H54 (cell line): Measurements from ENCODE around the gene CKAP2.
"Not testable (repeated sequence)": the region's sequence is repeated elsewhere in the genome, so short reads cannot be mapped to it uniquely, and the experiment has no call there.

Experiments
- DNase-seq: peaks from one replicate; pipeline ENCODE4 v3.0.0; 2011; ENCODE audit warnings: low spot score, mixed read lengths; ENCODE audit not compliant: insufficient read length
- FAIRE-seq: peaks from 3 replicates; lab custom pipeline; 2011; peaks lifted over from hg19 to GRCh38; lab: Jason Lieb, UNC
- POLR2A ChIP-seq: IDR thresholded peaks from 2 replicates; pipeline ENCODE4 v1.6.1; 2011; ENCODE audit warnings: low read depth, mild to moderate bottlenecking, low read length

Gene CKAP2

GRCh38 chr13:52446265-52446664, 9.0 kb upstream of the CKAP2 start:
- FAIRE-seq (no peak), DNase-seq (no peak)
- TF ChIP-seq POLR2A, result no peak

GRCh38 chr13:52447354-52447753, 7.9 kb upstream of the CKAP2 start:
- DNase-seq (no peak), FAIRE-seq (no peak)
- no peak for TF ChIP-seq POLR2A

- TF ChIP-seq POLR2A, result no peak
- FAIRE-seq (no peak), DNase-seq (no peak)
Measured at GRCh38 chr13:52447815-52448552, 7.3 kb upstream of the CKAP2 start.

GRCh38 chr13:52449331-52450011, 5.8 kb upstream of the CKAP2 start:
- FAIRE-seq (no peak), DNase-seq (no peak)
- TF ChIP-seq POLR2A, result no peak

- FAIRE-seq (no peak), DNase-seq (peak; percentile 65)
- TF ChIP-seq POLR2A, result peak; percentile 75
Measured at GRCh38 chr13:52450012-52450792, 5.1 kb upstream of the CKAP2 start, which contains the start of gene VPS36. VPS36 (minus strand) TSS chr13:52450634; CDS start chr13:52450594, 40 bp downstream.

GRCh38 chr13:52450793-52451116, 4.5 kb upstream of the CKAP2 start:
- TF ChIP-seq POLR2A, result no peak
- DNase-seq (no peak), FAIRE-seq (no peak)

GRCh38 chr13:52451135-52451804, 4.0 kb upstream of the CKAP2 start:
- FAIRE-seq (no peak), DNase-seq (no peak)
- no peak for TF ChIP-seq POLR2A

- TF ChIP-seq POLR2A, result no peak
- DNase-seq (no peak), FAIRE-seq (no peak)
Measured at GRCh38 chr13:52452470-52452869, 2.8 kb upstream of the CKAP2 start.

- FAIRE-seq (no peak), DNase-seq (no peak)
- no peak for TF ChIP-seq POLR2A
Measured at GRCh38 chr13:52454459-52454819, 839 bp upstream of the CKAP2 start.

GRCh38 chr13:52455677-52456041, 381 bp downstream of the CKAP2 start:
- peak; percentile 24; the same call in 1 of the 2 replicates for TF ChIP-seq POLR2A
- no peak for DNase-seq
- no peak for FAIRE-seq

- FAIRE-seq, result peak; percentile 67
- DNase-seq, result no peak
- no peak for TF ChIP-seq POLR2A
Measured at GRCh38 chr13:52459668-52460067, 4.4 kb downstream of the CKAP2 start.

GRCh38 chr13:52461265-52461664, 6.0 kb downstream of the CKAP2 start:
- DNase-seq, result no peak
- no peak for TF ChIP-seq POLR2A
- peak; percentile 20 for FAIRE-seq

- no peak for TF ChIP-seq POLR2A
- DNase-seq (no peak), FAIRE-seq (no peak)
Measured at GRCh38 chr13:52463526-52463925, 8.2 kb downstream of the CKAP2 start.

- DNase-seq, FAIRE-seq: not testable (repeated sequence)
Measured at GRCh38 chr13:52468487-52468886, 13.2 kb downstream of the CKAP2 start.

GRCh38 chr13:52480677-52481428, 25.6 kb downstream of the CKAP2 start:
- not testable (repeated sequence) for DNase-seq
- FAIRE-seq, result peak; percentile 85

GRCh38 chr13:52487078-52487477, 31.8 kb downstream of the CKAP2 start:
- not testable (repeated sequence) for FAIRE-seq

GRCh38 chr13:52488763-52489162, 33.5 kb downstream of the CKAP2 start:
- FAIRE-seq, DNase-seq: not testable (repeated sequence)

More at GRCh38 chr13:52487078-52487477, 31.8 kb downstream of the CKAP2 start:
- not testable (repeated sequence) for DNase-seq

GRCh38 chr13:52491015-52491414, 35.7 kb downstream of the CKAP2 start:
- not testable (repeated sequence) for DNase-seq, FAIRE-seq

- not testable (repeated sequence) for DNase-seq
Measured at GRCh38 chr13:52494241-52494640, 39.0 kb downstream of the CKAP2 start.

More at GRCh38 chr13:52494241-52494640, 39.0 kb downstream of the CKAP2 start:
- FAIRE-seq, result not testable (repeated sequence)
